IMR-90 (cell line): ENCODE results near the gene SLC7A7. TPM values are rescaled to one million over a fixed set of nuclear protein-coding genes. Genes with fewer than 3 reads are reported as not detected.

Experiments
- ATAC-seq: fragments of 200-7000 bp; cut with Tn5 transposase; 2 replicates; pipeline ENCODE4 v1.9.1; 2020; ENCODE audit warnings: low read depth, mild to moderate bottlenecking, moderate library complexity
- BruUV-seq: library from RNA; stranded (reverse); fragments of 400-500 nt; replicated peaks from 2 replicates; lab custom pipeline; 2021; lab: Mats Ljungman, UMichigan
- CTCF ChIA-PET: fragments of 300-600 bp; formaldehyde crosslinking; extraction: SDS; loops from one replicate; lab custom pipeline; 2021; ENCODE audit warnings: antibody characterized with exemption; lab: Yijun Ruan, JAX
- POLR2A ChIA-PET: fragments of 300-600 bp; sonication (Branson Sonifier 250); formaldehyde crosslinking; loops from one replicate; lab custom pipeline; 2022; ENCODE audit warnings: antibody characterized with exemption; ENCODE audit not compliant: unreplicated experiment; lab: Charles Lee
- DNase-seq: peaks from one replicate; pipeline ENCODE4 v3.0.0; 2013
- H2AFZ ChIP-seq: replicated peaks from 2 replicates; pipeline ENCODE3; 2013; ENCODE audit warnings: low read length, mild to moderate bottlenecking; ENCODE audit not compliant: poor library complexity
- H2AK5ac ChIP-seq: 2 replicates; pipeline ENCODE4 v1.6.1; 2013; ENCODE audit warnings: low read depth, low read length, inconsistent platforms
- H2AK9ac ChIP-seq: replicated peaks from 2 replicates; pipeline ENCODE3; 2013; ENCODE audit warnings: mild to moderate bottlenecking, low read depth, low read length, moderate library complexity; ENCODE audit not compliant: poor library complexity
- H2BK120ac ChIP-seq: 2 replicates; pipeline ENCODE4 v1.6.1; 2013; ENCODE audit warnings: low read depth, low read length, inconsistent platforms
- H2BK15ac ChIP-seq: 3 replicates; pipeline ENCODE4 v1.6.1; 2013; ENCODE audit warnings: low read depth, low read length, inconsistent platforms
- H2BK20ac ChIP-seq: 2 replicates; pipeline ENCODE4 v1.6.1; 2013; ENCODE audit warnings: low read depth, mild to moderate bottlenecking, inconsistent platforms, low read length, moderate library complexity
- H2BK5ac ChIP-seq: 2 replicates; pipeline ENCODE4 v1.6.1; 2013; ENCODE audit warnings: mild to moderate bottlenecking, low read depth, low read length, inconsistent platforms; ENCODE audit not compliant: poor library complexity, severe bottlenecking
- H3K14ac ChIP-seq: replicated peaks from 2 replicates; pipeline ENCODE4 v1.6.1; 2013; ENCODE audit warnings: low read depth, low read length, inconsistent platforms
- H3K18ac ChIP-seq: 2 replicates; pipeline ENCODE4 v1.6.1; 2013; ENCODE audit warnings: low read depth, low read length, control low read depth
- H3K23ac ChIP-seq: 2 replicates; pipeline ENCODE4 v1.6.1; 2013; ENCODE audit warnings: low read depth, low read length, inconsistent platforms
- H3K27ac ChIP-seq: 2 replicates; pipeline ENCODE4 v1.5.1; 2013; ENCODE audit warnings: mild to moderate bottlenecking, control low read depth, low read length; ENCODE audit not compliant: insufficient read depth
- H3K27me3 ChIP-seq: 2 replicates; pipeline ENCODE4 v1.6.1; 2013; ENCODE audit warnings: low read length; ENCODE audit not compliant: control insufficient read depth, insufficient read depth
- H3K36me3 ChIP-seq: 2 replicates; pipeline ENCODE4 v1.6.1; 2013; ENCODE audit warnings: low read length, mixed read lengths; ENCODE audit not compliant: control insufficient read depth, insufficient read depth
- H3K4ac ChIP-seq: 2 replicates; pipeline ENCODE4 v1.6.1; 2013; ENCODE audit warnings: low read depth, low read length, inconsistent platforms
- H3K4me1 ChIP-seq: 2 replicates; pipeline ENCODE4 v1.6.1; 2013; ENCODE audit warnings: low read length, mixed read lengths; ENCODE audit not compliant: control insufficient read depth, insufficient read depth
- H3K4me2 ChIP-seq: 2 replicates; pipeline ENCODE4 v1.6.1; 2013; ENCODE audit warnings: low read depth, mild to moderate bottlenecking, control low read depth, low read length, moderate library complexity
- H3K4me3 ChIP-seq: 2 replicates; pipeline ENCODE4 v1.5.1; 2013; ENCODE audit warnings: low read depth, mild to moderate bottlenecking, control low read depth, low read length, moderate library complexity; ENCODE audit not compliant: insufficient read depth
- H3K56ac ChIP-seq: 2 replicates; pipeline ENCODE4 v1.6.1; 2013; ENCODE audit warnings: low read length, inconsistent platforms; ENCODE audit not compliant: insufficient read depth; ENCODE audit errors: extremely low read depth
- H3K79me1 ChIP-seq, 2 experiments: 2 replicates each; pipeline ENCODE4 v1.6.1; 2013; ENCODE audit warnings: low read length in 2 of 2, inconsistent platforms in 1 of 2, low read depth in 1 of 2
- H3K9ac ChIP-seq: 2 replicates; pipeline ENCODE4 v1.6.1; 2013; ENCODE audit warnings: low read depth, low read length, control low read depth
- H3K9me1 ChIP-seq: 2 replicates; pipeline ENCODE4 v1.6.1; 2013; ENCODE audit warnings: low read length, inconsistent platforms; ENCODE audit not compliant: insufficient read depth
- H3K9me3 ChIP-seq: 2 replicates; pipeline ENCODE4 v1.6.1; 2013; ENCODE audit warnings: low read length; ENCODE audit not compliant: control insufficient read depth, insufficient read depth
- H4K20me1 ChIP-seq: 2 replicates; pipeline ENCODE4 v1.6.1; 2013; ENCODE audit warnings: low read length, inconsistent platforms; ENCODE audit not compliant: insufficient read depth
- H4K5ac ChIP-seq: 2 replicates; pipeline ENCODE4 v1.6.1; 2013; ENCODE audit warnings: mild to moderate bottlenecking, low read depth, low read length, control low read depth
- H4K8ac ChIP-seq, 2 experiments: 2 replicates each; pipeline ENCODE4 v1.6.1; 2013; ENCODE audit warnings: low read depth in 2 of 2, low read length in 2 of 2, control low read depth in 1 of 2, inconsistent platforms in 1 of 2
- H4K91ac ChIP-seq: 2 replicates; pipeline ENCODE4 v1.6.1; 2013; ENCODE audit warnings: low read depth, low read length, inconsistent platforms; ENCODE audit not compliant: insufficient read depth
- CHD1 ChIP-seq: IDR thresholded peaks from 2 replicates; pipeline ENCODE4 v1.6.1; 2012; ENCODE audit warnings: low read depth, low read length, improper control_type of control experiment
- MXI1 ChIP-seq: IDR thresholded peaks from 2 replicates; pipeline ENCODE4 v1.6.1; 2012; ENCODE audit warnings: low read depth, mild to moderate bottlenecking, low read length, moderate library complexity, borderline replicate concordance
- WGBS, 2 experiments: methylation state at CpG; one replicate each; pipeline versions ENCODE4 v1.1.5 to v1.1.7; 2013; ENCODE audit warnings: missing lambda C conversion rate in 2 of 2; ENCODE audit not compliant: insufficient read length in 1 of 2; ENCODE audit errors: extremely low coverage in 2 of 2; 5-methylcytosine and 5-hydroxymethylcytosine counted together
- dilution Hi-C: fragments of 300-500 bp; cut with HindIII; formaldehyde crosslinking; loops from one replicate; pipeline ENCODE4 v1.14.3; 2018; ENCODE audit warnings: low sequenced_read_pairs; ENCODE audit not compliant: unreplicated experiment
- in situ Hi-C: fragments of 300-500 bp; cut with MboI; formaldehyde crosslinking; loops from 3 replicates; pipeline ENCODE4 v1.14.3; 2019; ENCODE audit warnings: low sequenced_read_pairs, inconsistent platforms, mixed read lengths
- intact Hi-C: fragments of 100-400 bp; cut with micrococcal nuclease; formaldehyde crosslinking; loops from 2 replicates; pipeline ENCODE4 v1.10.0; 2022
- polyA plus RNA-seq, 3 experiments: library from polyadenylated mRNA; depleted of rRNA; stranded (reverse); fragments of >200 nt; gene quantifications; 2 replicates each; pipeline ENCODE4 v1.2.3, GENCODE V29; 2012; ENCODE audit warnings: low replicate concordance in 1 of 3
- total RNA-seq: library from RNA; depleted of rRNA; stranded (reverse); fragments of >200 nt; gene quantifications from 2 replicates; pipeline ENCODE4 v1.2.3, GENCODE V29; 2012
- TF ChIP-seq, protein P1 (sequence below): conservative IDR thresholded peaks from 2 replicates; pipeline ENCODE4 v1.5.1; 2012; ENCODE audit warnings: mild to moderate bottlenecking, low read depth, low read length, improper control_type of control experiment

SLC7A7 gene
- total and polyA plus RNA-seq, 2 of the 4 experiments (the other 2 are of a cell fraction): 1.8 to 2.0 TPM

DNA sequence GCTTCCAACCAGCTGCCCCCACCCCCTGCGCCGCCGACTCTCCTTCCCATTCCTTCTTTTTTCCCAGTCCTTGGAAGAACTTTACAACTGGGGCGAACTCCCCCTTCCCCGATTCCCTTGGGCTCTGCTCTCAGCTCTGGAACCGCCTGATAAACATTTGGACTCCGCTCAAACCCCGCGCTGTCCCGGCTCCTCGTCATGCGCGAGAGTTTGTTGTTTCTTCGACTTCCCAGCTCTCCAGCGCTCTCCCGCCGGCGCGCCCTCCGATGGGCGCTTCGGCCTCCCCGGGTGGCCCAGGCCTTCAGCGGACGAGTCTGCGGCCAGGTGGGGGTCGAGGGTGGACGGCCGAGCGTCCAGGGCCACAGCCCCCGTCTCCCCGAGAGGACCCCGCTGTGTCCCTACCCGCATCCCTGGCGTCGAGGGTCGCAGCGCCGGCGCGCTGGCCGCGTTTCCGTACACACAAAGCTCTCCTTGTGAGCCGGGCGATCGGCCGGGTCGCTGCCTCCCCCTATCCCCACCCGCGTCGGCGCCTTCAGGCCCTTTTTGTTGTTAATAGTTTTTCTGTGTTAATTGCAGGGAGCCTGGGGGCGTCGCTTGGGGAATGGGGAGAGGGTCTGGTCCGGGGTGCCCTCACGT lies 22.0 kb upstream of the SLC7A7 start:
- Histone ChIP-seq H2AFZ (peak overlapping the region; percentile 71), H3K9me3 (no peaks in the 10 kb centered on the region), H3K23ac (peak overlapping the region; percentile 90), H2BK5ac (peak overlapping the region; percentile 77), H3K14ac (peak overlapping the region; percentile 68), H2AK9ac (peak overlapping the region; percentile 96), H3K4me1 (peaks cover 15% of the 10 kb centered on the region), H2BK120ac (peak overlapping the region; percentile 55), H4K20me1 (peaks cover 34% of the 10 kb centered on the region), H3K36me3 (peaks cover 36% of the 10 kb centered on the region), H4K8ac (peak overlapping the region; percentile 89 to 95; a peak in 3 of 4 replicates), H3K4ac (peak overlapping the region; percentile 93), H2AK5ac (peak overlapping the region; percentile 79), H3K27ac (peak overlapping the region; percentile 96), H2BK15ac (no peak overlapping the region), H2BK20ac (no peak overlapping the region), H4K5ac (peak overlapping the region; percentile 81), H4K91ac (peak overlapping the region; percentile 93), H3K56ac (peak overlapping the region; percentile 94), H3K18ac (peak overlapping the region; percentile 77; the same call in 1 of the 2 replicates), H3K9me1 (peaks cover 20% of the 10 kb centered on the region), H3K4me2 (peak overlapping the region; percentile 81), H3K4me3 (peak overlapping the region; percentile 64), H3K9ac (peak overlapping the region; percentile 94), H3K79me1 (peaks cover 6 to 46% of the 10 kb centered on the region in 2 experiments; a peak in 3 of 4 replicates), H3K27me3 (no peaks in the 10 kb centered on the region)
- BruUV-seq: no TSS peak
- WGBS, 2 experiments: 1% methylated on average over 28 of the region's 57 CpGs; no CpG with 5 or more reads in 1 of the 2 experiments
- CTCF ChIA-PET: interaction anchor here (0.7 to 1.6 kb wide), 4 partner anchors 14 to 17 kb away, joined by 3 to 9 read pairs (median 3); no protein-coding TSS in a partner anchor
- dilution Hi-C loops: no loop called here
- DNase-seq: peak; percentile 63
- TF ChIP-seq MXI1: 0 out of 2 replicates have a peak, but pooled peaks have one; percentile 46
- TF ChIP-seq, protein P1, sequence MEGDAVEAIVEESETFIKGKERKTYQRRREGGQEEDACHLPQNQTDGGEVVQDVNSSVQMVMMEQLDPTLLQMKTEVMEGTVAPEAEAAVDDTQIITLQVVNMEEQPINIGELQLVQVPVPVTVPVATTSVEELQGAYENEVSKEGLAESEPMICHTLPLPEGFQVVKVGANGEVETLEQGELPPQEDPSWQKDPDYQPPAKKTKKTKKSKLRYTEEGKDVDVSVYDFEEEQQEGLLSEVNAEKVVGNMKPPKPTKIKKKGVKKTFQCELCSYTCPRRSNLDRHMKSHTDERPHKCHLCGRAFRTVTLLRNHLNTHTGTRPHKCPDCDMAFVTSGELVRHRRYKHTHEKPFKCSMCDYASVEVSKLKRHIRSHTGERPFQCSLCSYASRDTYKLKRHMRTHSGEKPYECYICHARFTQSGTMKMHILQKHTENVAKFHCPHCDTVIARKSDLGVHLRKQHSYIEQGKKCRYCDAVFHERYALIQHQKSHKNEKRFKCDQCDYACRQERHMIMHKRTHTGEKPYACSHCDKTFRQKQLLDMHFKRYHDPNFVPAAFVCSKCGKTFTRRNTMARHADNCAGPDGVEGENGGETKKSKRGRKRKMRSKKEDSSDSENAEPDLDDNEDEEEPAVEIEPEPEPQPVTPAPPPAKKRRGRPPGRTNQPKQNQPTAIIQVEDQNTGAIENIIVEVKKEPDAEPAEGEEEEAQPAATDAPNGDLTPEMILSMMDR: no peak
- no peak; the same call in 1 of the 2 replicates for TF ChIP-seq CHD1
- intact Hi-C loops: loop anchor here (5.0 kb wide), 6 partner anchors 60 to 280 kb away; partner anchors contain the start of genes AJUBA and RBM23
- peak; percentile 16 for ATAC-seq
- POLR2A ChIA-PET: interaction anchor here (0.9 to 3.6 kb wide), 4 partner anchors 12 to 14 kb away, joined by 3 to 25 read pairs (median 12); no protein-coding TSS in a partner anchor
- in situ Hi-C loops: no loop called here
